ENCODE results near the gene DRC7.

DNA sequence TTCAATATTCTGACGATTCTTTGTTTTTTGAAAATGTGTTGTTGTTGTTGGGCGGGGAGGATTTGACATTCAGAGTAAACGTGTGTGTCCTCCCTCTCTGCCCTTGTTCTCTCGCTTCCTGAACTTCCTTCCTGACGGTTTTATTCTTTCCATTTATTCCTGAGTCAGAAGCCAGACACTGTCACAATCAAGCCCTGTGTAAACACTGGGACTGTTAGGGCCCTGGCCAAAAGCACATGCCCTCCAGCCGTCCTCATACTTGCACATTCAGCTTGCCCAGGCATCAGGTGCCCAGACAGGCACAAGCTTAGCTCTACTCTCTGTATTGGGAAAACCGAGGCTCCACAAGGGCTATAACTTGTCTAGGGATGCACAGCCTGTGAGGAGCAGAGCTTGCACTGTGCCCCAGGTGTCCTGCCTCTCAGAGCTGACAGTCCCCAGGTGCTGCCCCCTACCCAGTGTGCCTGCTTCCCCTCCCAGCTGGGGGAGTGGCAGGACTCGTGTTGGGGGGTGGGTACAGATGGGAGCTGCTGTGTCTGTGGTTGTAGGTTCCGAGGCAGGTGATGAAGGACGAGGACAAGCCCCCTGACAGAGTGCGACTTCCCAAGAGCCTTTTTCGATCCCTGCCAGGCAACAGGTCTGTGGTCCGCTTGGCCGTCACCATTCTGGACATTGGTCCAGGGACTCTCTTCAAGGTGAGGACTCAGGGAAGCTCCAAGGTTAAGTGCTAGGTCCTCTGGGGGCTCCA lies 16.8 kb upstream of the DRC7 start:
- TF ChIP-seq, protein P1, sequence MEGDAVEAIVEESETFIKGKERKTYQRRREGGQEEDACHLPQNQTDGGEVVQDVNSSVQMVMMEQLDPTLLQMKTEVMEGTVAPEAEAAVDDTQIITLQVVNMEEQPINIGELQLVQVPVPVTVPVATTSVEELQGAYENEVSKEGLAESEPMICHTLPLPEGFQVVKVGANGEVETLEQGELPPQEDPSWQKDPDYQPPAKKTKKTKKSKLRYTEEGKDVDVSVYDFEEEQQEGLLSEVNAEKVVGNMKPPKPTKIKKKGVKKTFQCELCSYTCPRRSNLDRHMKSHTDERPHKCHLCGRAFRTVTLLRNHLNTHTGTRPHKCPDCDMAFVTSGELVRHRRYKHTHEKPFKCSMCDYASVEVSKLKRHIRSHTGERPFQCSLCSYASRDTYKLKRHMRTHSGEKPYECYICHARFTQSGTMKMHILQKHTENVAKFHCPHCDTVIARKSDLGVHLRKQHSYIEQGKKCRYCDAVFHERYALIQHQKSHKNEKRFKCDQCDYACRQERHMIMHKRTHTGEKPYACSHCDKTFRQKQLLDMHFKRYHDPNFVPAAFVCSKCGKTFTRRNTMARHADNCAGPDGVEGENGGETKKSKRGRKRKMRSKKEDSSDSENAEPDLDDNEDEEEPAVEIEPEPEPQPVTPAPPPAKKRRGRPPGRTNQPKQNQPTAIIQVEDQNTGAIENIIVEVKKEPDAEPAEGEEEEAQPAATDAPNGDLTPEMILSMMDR (IDR thresholded peaks at IDR 0.05) = no peak
- no peak for TF ChIP-seq TCF7L2 (IDR thresholded peaks at IDR 0.05; ENCODE audit: low read depth, low read length)
